ENCODE results near the gene ARL17B.
"Not testable (repeated sequence)": the region's sequence is repeated elsewhere in the genome, so short reads cannot be mapped to it uniquely, and the experiment has no call there.

The ARL17B gene

DNA sequence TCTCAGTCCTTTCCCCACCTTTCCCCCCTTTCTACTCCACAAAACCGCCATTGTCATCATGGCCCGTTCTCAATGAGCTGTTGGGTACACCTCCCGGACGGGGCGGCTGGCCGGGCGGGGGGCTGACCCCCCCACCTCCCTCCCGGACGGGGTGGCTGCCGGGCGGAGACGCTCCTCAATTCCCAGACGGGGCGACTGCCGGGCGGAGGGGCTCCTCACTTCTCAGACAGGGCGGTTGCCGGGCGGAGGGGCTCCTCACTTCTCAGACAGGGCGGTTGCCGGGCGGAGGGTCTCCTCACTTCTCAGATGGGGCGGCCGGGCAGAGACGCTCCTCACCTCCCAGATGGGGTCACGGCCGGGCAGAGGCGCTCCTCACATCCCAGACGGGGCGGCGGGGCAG is 108.8 kb downstream of the ARL17B start:
- not testable (repeated sequence) for DNase-seq (ENCODE audit: low read depth in 2 of 2)

DNA sequence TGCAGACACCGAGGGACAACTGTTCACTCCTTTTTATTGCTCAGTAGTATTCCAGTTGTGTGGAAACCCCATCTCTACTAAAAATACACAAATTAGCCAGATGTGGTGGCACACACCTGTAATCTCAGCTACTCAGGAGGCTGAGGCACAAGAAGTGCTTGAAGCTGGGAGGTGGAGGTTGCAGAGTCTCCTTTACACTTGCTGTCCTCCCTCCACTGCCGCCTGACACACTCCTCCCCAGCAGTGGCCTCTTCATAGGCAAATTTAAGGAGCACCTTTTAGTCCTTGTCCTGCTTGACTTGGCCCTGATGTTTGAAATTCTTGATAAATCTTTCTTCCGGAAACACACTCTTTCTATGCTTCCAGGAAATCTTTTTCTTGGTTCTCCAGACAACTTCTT is 112.4 kb downstream of the ARL17B start:
- DNase-seq (ENCODE audit: low read depth in 2 of 2), result not testable (repeated sequence)

DNA sequence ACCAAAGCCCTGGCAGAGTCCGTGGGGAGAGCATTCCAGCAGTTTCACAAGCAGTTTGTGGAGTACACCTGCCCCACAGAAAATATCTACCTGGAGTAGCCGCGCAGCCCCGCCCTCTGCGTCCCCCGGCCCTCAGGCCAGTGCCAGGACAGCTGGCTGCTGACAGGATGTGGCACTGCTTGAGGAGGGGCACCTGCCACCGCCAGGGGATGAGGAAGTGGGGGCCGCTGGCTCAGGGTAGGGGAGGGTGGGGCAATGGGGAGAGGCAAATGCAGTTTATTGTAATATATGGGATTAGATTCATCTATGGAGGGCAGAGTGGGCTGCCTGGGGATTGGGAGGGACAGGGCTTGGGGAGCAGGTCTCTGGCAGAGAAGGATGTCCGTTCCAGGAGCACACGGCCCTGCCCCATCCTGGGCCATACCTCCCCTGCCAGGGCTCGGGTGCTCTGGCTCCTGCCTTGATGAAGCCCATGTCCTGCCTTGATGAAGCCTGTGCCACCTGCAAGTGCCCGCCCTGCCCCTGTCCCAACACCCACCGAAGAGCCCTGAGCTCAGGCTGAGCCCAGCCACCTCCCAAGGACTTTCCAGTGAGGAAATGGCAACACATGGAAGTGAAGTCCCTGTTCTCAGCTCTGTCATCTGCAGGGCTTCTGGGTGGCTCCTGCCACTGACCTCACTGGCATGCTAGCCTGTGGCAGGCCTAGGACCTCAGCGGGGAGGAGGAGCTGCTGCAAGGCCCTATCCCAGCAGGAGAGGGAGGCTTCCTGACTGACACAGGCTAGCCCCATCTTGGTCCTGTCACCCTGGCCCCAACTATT is 116.4 kb downstream of the ARL17B start:
- not testable (repeated sequence) for DNase-seq (ENCODE audit: low read depth in 2 of 2)

DNA sequence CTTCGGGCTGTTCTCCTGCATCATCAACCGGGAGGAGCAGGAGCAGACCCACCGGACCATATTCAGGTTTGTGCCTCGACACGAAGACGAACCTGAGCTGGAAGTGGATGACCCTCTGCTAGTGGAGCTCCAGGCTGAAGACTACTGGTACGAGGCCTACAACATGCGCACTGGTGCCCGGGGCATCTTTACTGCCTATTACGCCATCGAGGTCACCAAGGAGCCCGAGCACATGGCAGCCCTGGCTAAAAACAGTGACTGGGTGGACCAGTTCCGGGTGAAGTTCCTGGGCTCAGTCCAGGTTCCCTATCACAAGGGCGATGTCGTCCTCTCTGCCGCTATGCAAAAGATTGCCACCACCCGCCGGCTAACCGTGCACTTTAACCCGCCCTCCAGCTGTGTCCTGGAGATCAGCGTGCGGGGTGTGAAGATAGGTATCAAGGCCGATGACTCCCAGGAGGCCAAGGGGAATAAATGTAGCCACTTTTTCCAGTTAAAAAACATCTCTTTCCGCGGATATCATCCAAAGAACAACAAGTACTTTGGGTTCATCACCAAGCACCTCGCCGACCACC is 117.1 kb downstream of the ARL17B start:
- DNase-seq (ENCODE audit: low read depth in 2 of 2), result not testable (repeated sequence)

DNA sequence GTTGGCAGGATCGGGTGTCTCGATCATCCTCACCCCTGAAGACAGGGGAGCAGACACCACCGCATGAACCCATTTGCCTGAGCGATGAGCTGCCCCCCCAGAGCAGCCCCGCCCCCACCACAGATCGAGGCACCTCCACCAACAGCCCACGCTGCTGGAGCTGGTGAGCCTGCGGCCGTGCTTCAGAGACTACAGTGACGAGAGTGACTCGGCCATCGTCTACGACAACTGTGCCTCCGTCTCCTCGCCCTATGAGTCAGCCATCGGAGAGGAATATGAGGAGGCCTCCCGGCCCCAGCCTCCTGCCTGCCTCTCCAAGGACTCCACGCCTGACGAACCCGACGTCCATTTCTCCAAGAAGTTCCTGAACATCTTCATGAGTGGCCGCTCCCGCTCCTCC is 117.6 kb downstream of the ARL17B start:
- not testable (repeated sequence) for DNase-seq (ENCODE audit: low read depth in 2 of 2)

DNA sequence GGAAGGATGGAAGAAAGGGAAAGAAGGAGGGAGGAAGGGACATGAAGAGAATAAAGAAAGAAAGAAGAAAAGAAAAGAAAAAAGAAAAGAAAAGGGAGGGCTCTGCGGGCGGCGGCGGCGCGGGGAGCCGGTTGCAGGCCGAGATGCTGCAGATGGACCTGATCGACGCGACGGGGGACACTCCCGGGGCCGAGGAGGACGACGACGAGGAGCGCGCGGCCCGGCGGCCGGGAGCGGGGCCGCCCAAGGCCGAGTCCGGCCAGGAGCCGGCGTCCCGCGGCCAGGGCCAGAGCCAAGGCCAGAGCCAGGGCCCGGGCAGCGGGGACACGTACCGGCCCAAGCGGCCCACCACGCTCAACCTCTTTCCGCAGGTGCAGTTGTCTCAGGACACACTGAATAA is 118.1 kb downstream of the ARL17B start:
- DNase-seq (ENCODE audit: low read depth in 2 of 2), result not testable (repeated sequence)

DNA sequence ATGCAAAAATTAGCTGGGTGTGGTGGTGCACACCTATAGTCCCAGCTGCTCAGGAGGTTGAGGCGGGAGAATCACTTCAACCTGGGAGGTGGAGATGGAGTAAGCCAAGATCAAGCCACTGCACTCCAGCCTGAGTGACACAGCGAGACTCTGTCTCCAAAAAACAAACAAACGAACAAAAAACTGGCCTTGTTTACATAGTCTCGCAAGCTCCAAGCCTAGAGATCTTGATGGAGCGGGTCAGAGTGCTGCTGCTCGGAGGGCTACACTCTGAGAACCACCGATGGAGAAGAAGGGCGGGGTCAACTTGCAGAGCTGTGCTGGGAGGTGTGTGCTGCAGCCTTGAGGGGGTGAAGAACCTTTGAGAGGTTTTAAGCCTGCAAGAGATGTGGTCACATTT is 130.2 kb downstream of the ARL17B start:
- not testable (repeated sequence) for DNase-seq (ENCODE audit: low read depth in 2 of 2)

DNA sequence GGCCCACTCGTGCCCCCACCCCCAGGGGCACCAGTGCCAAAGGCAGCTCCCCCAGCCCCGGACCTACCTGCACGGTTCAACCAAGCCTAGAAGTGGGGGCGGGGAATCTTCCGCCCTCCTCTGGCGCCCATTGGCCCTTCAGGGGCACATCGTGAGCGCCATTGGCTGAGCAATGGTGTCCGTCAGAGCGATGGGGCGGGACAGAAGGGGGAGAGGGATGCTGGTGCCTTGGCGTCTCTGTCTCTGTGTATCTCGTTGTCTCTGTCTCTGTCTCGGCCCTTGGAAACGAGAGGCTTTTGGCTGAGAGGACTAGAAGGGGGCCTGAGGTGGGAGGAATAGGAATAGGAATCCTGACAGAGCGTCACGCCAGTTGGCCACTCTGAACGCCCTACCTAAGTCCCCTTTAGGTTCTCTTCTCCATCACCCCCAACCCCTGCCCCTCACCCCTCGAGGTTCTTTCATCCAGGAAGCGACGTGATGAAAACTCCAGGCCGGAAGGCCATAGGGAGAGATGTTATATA is 136.2 kb downstream of the ARL17B start:
- peak; percentile 81 to 91 for DNase-seq (ENCODE audit: low read depth in 2 of 2)

DNA sequence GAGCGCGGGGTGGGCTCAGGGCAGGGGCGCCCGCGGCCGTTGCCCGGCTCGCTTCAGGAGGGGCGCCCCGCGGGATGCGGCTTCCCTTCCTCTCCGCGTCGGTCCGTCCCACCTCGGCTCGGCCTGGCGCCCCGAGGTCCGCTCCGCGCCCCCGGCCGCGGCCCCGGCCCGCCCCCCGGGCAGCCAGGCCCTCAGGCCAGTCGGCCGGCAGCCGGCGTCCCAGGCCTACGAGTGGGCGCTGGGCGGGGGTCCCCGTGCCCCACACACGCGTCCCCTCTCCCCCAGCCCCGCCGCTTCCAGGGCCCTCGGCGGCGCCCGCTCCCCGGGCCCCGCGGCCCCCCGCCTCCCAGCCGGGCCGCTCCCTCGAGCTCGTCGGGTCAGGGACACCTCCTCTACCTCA is 136.7 kb downstream of the ARL17B start:
- not testable (repeated sequence) for DNase-seq (ENCODE audit: low read depth in 2 of 2)

Data from stimulated activated CD8-positive, alpha-beta memory T cell treated with anti-CD3 and anti-CD28 coated beads, Interleukin-15, amount 100 ng/mL, for 48 hours (primary cell).